GM21825 (cell line): ENCODE data around the gene UROS.

ENCODE experiments used
- ATAC-seq: cut with Tn5 transposase; IDR thresholded peaks from one replicate; pipeline ENCODE4 v1.9.1; 2021; ENCODE audit warnings: mild to moderate bottlenecking, moderate library complexity; ENCODE audit not compliant: unreplicated experiment

Gene UROS

GRCh38 chr10:125838802-125839575, 15.9 kb upstream of the UROS start:
- no peak for ATAC-seq

GRCh38 chr10:125836746-125837145, 13.7 kb upstream of the UROS start:
- ATAC-seq = no peak

GRCh38 chr10:125828311-125828710, 5.3 kb upstream of the UROS start:
- ATAC-seq = no peak

- ATAC-seq = no peak
These were observed 4.1 kb upstream of the UROS start for GRCh38 chr10:125827133-125827532.

GRCh38 chr10:125824736-125825135, 1.7 kb upstream of the UROS start:
- ATAC-seq = no peak

- peak; percentile 1 for ATAC-seq
These were observed 699 bp upstream of the UROS start for GRCh38 chr10:125823663-125824251.

GRCh38 chr10:125820701-125821100, 2.4 kb downstream of the UROS start:
- peak; percentile 32 for ATAC-seq

- no peak for ATAC-seq
These were observed 5.6 kb downstream of the UROS start for GRCh38 chr10:125817337-125817946.

GRCh38 chr10:125816548-125816947, 6.5 kb downstream of the UROS start:
- ATAC-seq = no peak

- ATAC-seq = no peak
These were observed 7.3 kb downstream of the UROS start for GRCh38 chr10:125815764-125816163.

- no peak for ATAC-seq
These were observed 10.8 kb downstream of the UROS start for GRCh38 chr10:125812128-125812750.

GRCh38 chr10:125811251-125811650, 11.8 kb downstream of the UROS start:
- ATAC-seq = no peak

GRCh38 chr10:125808047-125808446, 15.0 kb downstream of the UROS start:
- no peak for ATAC-seq

GRCh38 chr10:125802739-125803138, 20.3 kb downstream of the UROS start:
- ATAC-seq = no peak

GRCh38 chr10:125802131-125802530, 20.9 kb downstream of the UROS start:
- ATAC-seq = no peak

- ATAC-seq = no peak
These were observed 21.5 kb downstream of the UROS start for GRCh38 chr10:125801574-125801973.

- no peak for ATAC-seq
These were observed 23.4 kb downstream of the UROS start for GRCh38 chr10:125799451-125800182.

GRCh38 chr10:125797994-125798662, 24.9 kb downstream of the UROS start:
- no peak for ATAC-seq

GRCh38 chr10:125797424-125797823, 25.6 kb downstream of the UROS start:
- ATAC-seq = no peak

GRCh38 chr10:125795637-125796190, 27.3 kb downstream of the UROS start:
- ATAC-seq = no peak
